ENCODE results near the gene UIMC1.

GRCh38 chr5:176998828-176999227 is 7.8 kb downstream of the UIMC1 start:
- TF ChIP-seq CTCF (conservative IDR thresholded peaks at IDR 0.05; ENCODE audit: low read length) (no peak), EZH2phosphoT487 (IDR thresholded peaks at IDR 0.05; ENCODE audit: borderline replicate concordance, low read depth, low read length) (no peak)
